DOHH2 (cell line): ENCODE results near the gene FHOD3.

Experiments used
- H3F3A ChIP-seq: fragments of 200-600 bp; sonication (generic), shearing (Covaris generic); 2 replicates; pipeline ENCODE4 v1.6.0; 2016; ENCODE audit warnings: antibody characterized with exemption, mild to moderate bottlenecking; ENCODE audit not compliant: control insufficient read depth, insufficient read depth
- H3K27ac ChIP-seq: fragments of 200-600 bp; sonication (generic); 2 replicates; pipeline ENCODE4 v1.5.1; 2014; ENCODE audit warnings: low read depth, mild to moderate bottlenecking, low read length, moderate library complexity
- H3K27me3 ChIP-seq: fragments of 200-600 bp; sonication (generic); 2 replicates; pipeline ENCODE4 v1.6.1; 2014; ENCODE audit warnings: mild to moderate bottlenecking, low read length, mixed read lengths; ENCODE audit not compliant: control insufficient read depth
- H3K36me3 ChIP-seq: fragments of 200-600 bp; sonication (generic); 2 replicates; pipeline ENCODE4 v1.6.1; 2014; ENCODE audit warnings: mild to moderate bottlenecking, low read length, moderate library complexity, mixed read lengths; ENCODE audit not compliant: control insufficient read depth
- H3K4me1 ChIP-seq: fragments of 200-600 bp; sonication (generic); 2 replicates; pipeline ENCODE4 v1.6.1; 2014; ENCODE audit warnings: mild to moderate bottlenecking, low read length, mixed read lengths; ENCODE audit not compliant: control insufficient read depth
- H3K4me2 ChIP-seq: fragments of 200-600 bp; sonication (generic); 2 replicates; pipeline ENCODE4 v1.6.0; 2014; ENCODE audit warnings: mild to moderate bottlenecking, low read length, moderate library complexity
- H3K4me3 ChIP-seq: fragments of 200-600 bp; sonication (generic); 2 replicates; pipeline ENCODE4 v1.5.1; 2014; ENCODE audit warnings: mild to moderate bottlenecking, low read length, mixed read lengths
- H3K79me2 ChIP-seq: fragments of 200-600 bp; sonication (generic); 2 replicates; pipeline ENCODE4 v1.6.1; 2014; ENCODE audit warnings: mild to moderate bottlenecking, low read length, mixed read lengths; ENCODE audit not compliant: control insufficient read depth
- H3K9me2 ChIP-seq: fragments of 200-600 bp; sonication (generic); replicated peaks from 2 replicates; pipeline ENCODE4 v1.6.1; 2014; ENCODE audit warnings: mild to moderate bottlenecking, low read length, mixed read lengths; ENCODE audit not compliant: control insufficient read depth
- H3K9me3 ChIP-seq: fragments of 200-600 bp; sonication (generic); 2 replicates; pipeline ENCODE4 v1.6.1; 2014; ENCODE audit warnings: antibody characterized with exemption, low read length, mixed read lengths; ENCODE audit not compliant: control insufficient read depth, insufficient read depth
- H4K20me1 ChIP-seq: fragments of 200-600 bp; sonication (generic); 2 replicates; pipeline ENCODE4 v1.6.0; 2014; ENCODE audit warnings: low read depth, mild to moderate bottlenecking, antibody characterized with exemption, low read length, moderate library complexity; ENCODE audit not compliant: control insufficient read depth, insufficient read depth
- CTCF ChIP-seq: fragments of 200-600 bp; sonication (generic); IDR thresholded peaks from one replicate; pipeline ENCODE4 v1.5.1; 2014; ENCODE audit warnings: antibody characterized with exemption, mild to moderate bottlenecking, low read depth, low read length; ENCODE audit not compliant: poor library complexity, severe bottlenecking
- EZH2phosphoT487 ChIP-seq: fragments of 200-600 bp; sonication (generic); IDR thresholded peaks from 2 replicates; pipeline ENCODE4 v1.6.1; 2017; ENCODE audit warnings: borderline replicate concordance, mild to moderate bottlenecking, antibody characterized with exemption, low read length, moderate library complexity, mixed read lengths

The FHOD3 gene

GRCh38 chr18:36758623-36759022 is 461.1 kb downstream of the FHOD3 start:
- no peaks in the 10 kb centered on the region for H3K79me2 ChIP-seq
- H4K20me1 ChIP-seq, result no peaks in the 10 kb centered on the region
- TF ChIP-seq EZH2phosphoT487 (no peak), CTCF (no peak)
- no peaks in the 10 kb centered on the region for H3K9me3 ChIP-seq
- no peak overlapping the region for H3K4me3 ChIP-seq
- H3F3A ChIP-seq, result no peaks in the 10 kb centered on the region
- H3K27me3 ChIP-seq, result no peaks in the 10 kb centered on the region
- H3K4me2 ChIP-seq, result no peak overlapping the region
- peaks cover 20% of the 10 kb centered on the region for H3K36me3 ChIP-seq
- H3K4me1 ChIP-seq, result peaks cover 20% of the 10 kb centered on the region
- no peaks in the 10 kb centered on the region for H3K9me2 ChIP-seq
- no peak overlapping the region for H3K27ac ChIP-seq

DNA sequence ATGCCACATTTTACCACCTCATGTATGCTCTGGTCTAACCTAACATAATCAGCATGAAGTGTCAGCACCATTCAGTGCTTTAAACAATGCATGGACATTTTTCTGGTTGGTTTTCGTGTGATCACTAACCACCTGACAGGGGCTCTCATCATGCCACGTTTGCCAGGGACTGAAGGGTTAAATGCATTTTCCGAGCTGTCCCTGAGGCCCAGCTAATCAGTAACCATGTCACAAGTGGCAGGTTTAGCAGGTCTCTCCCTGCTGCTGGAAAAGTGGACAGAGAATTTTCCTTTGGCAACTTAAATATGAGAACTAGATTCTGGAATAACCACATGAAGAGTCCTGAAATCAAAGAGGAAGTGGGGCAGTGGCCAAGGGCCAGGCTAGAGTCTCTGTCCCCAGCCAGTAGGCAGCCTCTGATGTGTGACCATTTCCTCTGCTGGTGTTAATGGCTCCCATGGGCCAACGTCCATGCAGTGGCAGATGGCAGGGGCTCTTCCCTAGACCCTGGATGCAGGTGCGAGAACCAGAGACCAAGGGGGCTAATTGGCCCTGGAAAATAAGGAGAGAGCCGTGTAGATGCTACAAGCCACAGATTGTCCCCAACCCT is 461.8 kb downstream of the FHOD3 start:
- no peak overlapping the region for H3K4me3 ChIP-seq
- H3K36me3 ChIP-seq, result peaks cover 20% of the 10 kb centered on the region
- TF ChIP-seq EZH2phosphoT487, result no peak
- TF ChIP-seq CTCF, result no peak
- no peaks in the 10 kb centered on the region for H3K9me3 ChIP-seq
- no peak overlapping the region for H3K27ac ChIP-seq
- H3K79me2 ChIP-seq, result no peaks in the 10 kb centered on the region
- peaks cover 14% of the 10 kb centered on the region for H3K4me1 ChIP-seq
- H3K9me2 ChIP-seq, result no peaks in the 10 kb centered on the region
- no peaks in the 10 kb centered on the region for H3K27me3 ChIP-seq
- H3K4me2 ChIP-seq, result no peak overlapping the region
- no peaks in the 10 kb centered on the region for H3F3A ChIP-seq
- H4K20me1 ChIP-seq, result no peaks in the 10 kb centered on the region

- TF ChIP-seq CTCF, result no peak
- TF ChIP-seq EZH2phosphoT487, result no peak
- no peaks in the 10 kb centered on the region for H3K9me2 ChIP-seq
- no peaks in the 10 kb centered on the region for H3K9me3 ChIP-seq
- no peak overlapping the region for H3K4me2 ChIP-seq
- H3F3A ChIP-seq, result no peaks in the 10 kb centered on the region
- no peaks in the 10 kb centered on the region for H4K20me1 ChIP-seq
- peaks cover 14% of the 10 kb centered on the region for H3K4me1 ChIP-seq
- H3K27ac ChIP-seq, result no peak overlapping the region
- peaks cover 20% of the 10 kb centered on the region for H3K36me3 ChIP-seq
- H3K79me2 ChIP-seq, result no peaks in the 10 kb centered on the region
- H3K4me3 ChIP-seq, result no peak overlapping the region
- no peaks in the 10 kb centered on the region for H3K27me3 ChIP-seq
These were observed 463.1 kb downstream of the FHOD3 start for GRCh38 chr18:36760598-36760997.
